Loucy (cell line): ENCODE measurements around the gene SIGLEC10.
"Not testable (repeated sequence)": the region's sequence is repeated elsewhere in the genome, so short reads cannot be mapped to it uniquely, and the experiment has no call there.

Experiments
- H2AFZ ChIP-seq: fragments of 200-600 bp; sonication (generic); 2 replicates; pipeline ENCODE4 v1.6.0; 2016; ENCODE audit warnings: antibody characterized with exemption, mild to moderate bottlenecking, low read length, moderate library complexity
- H3F3A ChIP-seq: fragments of 200-600 bp; 2 replicates; pipeline ENCODE4 v1.6.0; 2016; ENCODE audit warnings: antibody characterized with exemption, low read depth, mild to moderate bottlenecking
- H3K27me3 ChIP-seq: fragments of 200-600 bp; sonication (generic); 2 replicates; pipeline ENCODE4 v1.6.1; 2014; ENCODE audit warnings: low read length, mild to moderate bottlenecking; ENCODE audit not compliant: insufficient read depth, poor library complexity, severe bottlenecking
- H3K36me3 ChIP-seq: fragments of 200-600 bp; sonication (generic); 2 replicates; pipeline ENCODE4 v1.6.1; 2016; ENCODE audit warnings: low read length; ENCODE audit not compliant: insufficient read depth
- H3K4me1 ChIP-seq: fragments of 200-600 bp; sonication (generic); 2 replicates; pipeline ENCODE4 v1.5.1; 2014; ENCODE audit warnings: low read length, mild to moderate bottlenecking; ENCODE audit not compliant: insufficient read depth, poor library complexity, severe bottlenecking
- H3K4me2 ChIP-seq: fragments of 200-600 bp; sonication (generic); 2 replicates; pipeline ENCODE4 v1.6.0; 2014; ENCODE audit warnings: antibody characterized with exemption, low read length, low read depth, mild to moderate bottlenecking; ENCODE audit not compliant: poor library complexity, severe bottlenecking
- H3K4me3 ChIP-seq: fragments of 200-600 bp; sonication (generic); 2 replicates; pipeline ENCODE4 v1.5.1; 2014; ENCODE audit warnings: low read length, mild to moderate bottlenecking, mixed read lengths; ENCODE audit not compliant: poor library complexity, severe bottlenecking
- H3K79me2 ChIP-seq: fragments of 200-600 bp; sonication (generic); 2 replicates; pipeline ENCODE4 v1.6.1; 2014; ENCODE audit warnings: low read length; ENCODE audit not compliant: insufficient read depth
- H3K9ac ChIP-seq: fragments of 200-600 bp; sonication (generic); 2 replicates; pipeline ENCODE4 v1.6.0; 2014; ENCODE audit warnings: mild to moderate bottlenecking, low read depth, low read length, moderate library complexity; ENCODE audit not compliant: poor library complexity, severe bottlenecking
- H3K9me2 ChIP-seq: fragments of 200-600 bp; sonication (generic); replicated peaks from 2 replicates; pipeline ENCODE4 v1.6.1; 2016; ENCODE audit warnings: low read depth, low read length, mixed read lengths
- H3K9me3 ChIP-seq: fragments of 200-600 bp; sonication (generic); 2 replicates; pipeline ENCODE4 v1.6.1; 2014; ENCODE audit warnings: mild to moderate bottlenecking, antibody characterized with exemption, low read length, low read depth; ENCODE audit not compliant: insufficient read depth
- H4K20me1 ChIP-seq: fragments of 200-600 bp; sonication (generic); 2 replicates; pipeline ENCODE4 v1.6.0; 2014; ENCODE audit warnings: antibody characterized with exemption, low read length, mild to moderate bottlenecking; ENCODE audit not compliant: insufficient read depth, poor library complexity, severe bottlenecking
- EZH2phosphoT487 ChIP-seq: fragments of 200-600 bp; IDR thresholded peaks from 2 replicates; pipeline ENCODE4 v1.6.1; 2018; ENCODE audit warnings: antibody characterized with exemption, mild to moderate bottlenecking, moderate library complexity, borderline replicate concordance
- TF ChIP-seq, protein P1 (sequence below): fragments of 200-600 bp; sonication (generic); conservative IDR thresholded peaks from 2 replicates; pipeline ENCODE4 v1.5.1; 2014; ENCODE audit warnings: mild to moderate bottlenecking, antibody characterized with exemption, low read length

SIGLEC10 gene, protein sequence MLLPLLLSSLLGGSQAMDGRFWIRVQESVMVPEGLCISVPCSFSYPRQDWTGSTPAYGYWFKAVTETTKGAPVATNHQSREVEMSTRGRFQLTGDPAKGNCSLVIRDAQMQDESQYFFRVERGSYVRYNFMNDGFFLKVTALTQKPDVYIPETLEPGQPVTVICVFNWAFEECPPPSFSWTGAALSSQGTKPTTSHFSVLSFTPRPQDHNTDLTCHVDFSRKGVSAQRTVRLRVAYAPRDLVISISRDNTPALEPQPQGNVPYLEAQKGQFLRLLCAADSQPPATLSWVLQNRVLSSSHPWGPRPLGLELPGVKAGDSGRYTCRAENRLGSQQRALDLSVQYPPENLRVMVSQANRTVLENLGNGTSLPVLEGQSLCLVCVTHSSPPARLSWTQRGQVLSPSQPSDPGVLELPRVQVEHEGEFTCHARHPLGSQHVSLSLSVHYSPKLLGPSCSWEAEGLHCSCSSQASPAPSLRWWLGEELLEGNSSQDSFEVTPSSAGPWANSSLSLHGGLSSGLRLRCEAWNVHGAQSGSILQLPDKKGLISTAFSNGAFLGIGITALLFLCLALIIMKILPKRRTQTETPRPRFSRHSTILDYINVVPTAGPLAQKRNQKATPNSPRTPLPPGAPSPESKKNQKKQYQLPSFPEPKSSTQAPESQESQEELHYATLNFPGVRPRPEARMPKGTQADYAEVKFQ

DNA sequence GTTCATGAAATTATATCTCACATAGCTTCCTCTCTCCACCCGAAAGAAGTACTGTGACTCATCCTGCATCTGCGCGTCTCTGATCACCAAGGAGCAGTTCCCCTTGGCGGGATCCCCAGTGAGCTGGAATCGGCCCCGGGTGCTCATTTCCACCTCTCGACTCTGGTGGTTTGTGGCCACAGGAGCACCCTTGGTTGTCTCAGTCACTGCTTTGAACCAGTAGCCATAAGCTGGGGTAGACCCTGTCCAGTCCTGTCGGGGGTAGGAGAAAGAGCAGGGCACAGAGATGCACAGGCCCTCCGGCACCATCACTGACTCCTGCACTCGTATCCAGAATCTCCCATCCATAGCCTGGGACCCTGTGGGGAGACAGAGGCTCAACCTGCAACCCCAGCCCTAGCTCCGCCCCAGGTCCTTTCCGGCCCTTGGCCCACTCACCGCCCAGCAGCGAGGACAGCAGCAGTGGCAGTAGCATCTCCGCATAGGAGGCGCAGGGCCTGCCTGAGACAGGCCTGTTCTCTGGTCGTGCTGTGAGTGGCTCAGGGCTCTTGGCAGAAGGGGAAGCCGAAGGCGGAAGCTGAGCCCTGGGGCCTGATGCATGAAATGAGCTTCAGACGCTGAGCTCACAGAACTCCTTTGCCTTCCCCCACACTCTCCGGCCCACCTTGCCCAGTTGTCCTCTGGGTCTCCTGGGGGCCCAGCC, at the start of gene SIGLEC10:
SIGLEC10 (minus strand) TSS at position 536 of the 703 bp plus-strand sequence; CDS start at position 475, 61 bp downstream.
- no peaks in the 10 kb centered on the region for H3F3A ChIP-seq
- no peaks in the 10 kb centered on the region for H3K79me2 ChIP-seq
- TF ChIP-seq EZH2phosphoT487: no peak
- TF ChIP-seq, protein P1, sequence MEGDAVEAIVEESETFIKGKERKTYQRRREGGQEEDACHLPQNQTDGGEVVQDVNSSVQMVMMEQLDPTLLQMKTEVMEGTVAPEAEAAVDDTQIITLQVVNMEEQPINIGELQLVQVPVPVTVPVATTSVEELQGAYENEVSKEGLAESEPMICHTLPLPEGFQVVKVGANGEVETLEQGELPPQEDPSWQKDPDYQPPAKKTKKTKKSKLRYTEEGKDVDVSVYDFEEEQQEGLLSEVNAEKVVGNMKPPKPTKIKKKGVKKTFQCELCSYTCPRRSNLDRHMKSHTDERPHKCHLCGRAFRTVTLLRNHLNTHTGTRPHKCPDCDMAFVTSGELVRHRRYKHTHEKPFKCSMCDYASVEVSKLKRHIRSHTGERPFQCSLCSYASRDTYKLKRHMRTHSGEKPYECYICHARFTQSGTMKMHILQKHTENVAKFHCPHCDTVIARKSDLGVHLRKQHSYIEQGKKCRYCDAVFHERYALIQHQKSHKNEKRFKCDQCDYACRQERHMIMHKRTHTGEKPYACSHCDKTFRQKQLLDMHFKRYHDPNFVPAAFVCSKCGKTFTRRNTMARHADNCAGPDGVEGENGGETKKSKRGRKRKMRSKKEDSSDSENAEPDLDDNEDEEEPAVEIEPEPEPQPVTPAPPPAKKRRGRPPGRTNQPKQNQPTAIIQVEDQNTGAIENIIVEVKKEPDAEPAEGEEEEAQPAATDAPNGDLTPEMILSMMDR: no peak
- no peak within 1 kb of the TSS for H3K4me2 ChIP-seq
- H3K9me2 ChIP-seq: no peaks in the 10 kb centered on the region
- H3K27me3 ChIP-seq: no peaks in the 10 kb centered on the region
- H3K9me3 ChIP-seq: no peaks in the 10 kb centered on the region
- H3K4me3 ChIP-seq: no peak within 1 kb of the TSS
- no peak within 1 kb of the TSS for H3K9ac ChIP-seq
- H2AFZ ChIP-seq: no peak within 1 kb of the TSS
- no peaks in the 10 kb centered on the region for H3K36me3 ChIP-seq
- no peaks in the 10 kb centered on the region for H4K20me1 ChIP-seq
- no peaks in the 10 kb centered on the region for H3K4me1 ChIP-seq

DNA sequence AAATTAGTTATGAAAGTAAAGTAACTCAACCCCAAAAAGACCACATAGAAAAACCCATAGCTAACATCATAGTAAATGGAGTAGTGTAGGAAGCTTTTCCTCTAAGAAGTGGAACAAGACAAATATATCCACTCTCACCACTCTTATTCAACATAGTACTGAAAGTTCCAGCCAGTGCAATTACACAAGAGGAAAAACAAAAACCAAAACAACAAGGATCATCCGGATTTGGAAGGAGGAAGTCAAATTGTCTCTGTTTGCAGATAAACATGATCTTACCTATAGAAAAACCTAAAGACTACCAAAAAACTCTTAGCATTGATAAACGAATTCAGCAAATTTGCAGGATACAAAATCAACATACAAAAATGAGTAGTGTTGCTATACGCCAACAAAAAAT, 49.3 kb upstream of the SIGLEC10 start:
- Histone ChIP-seq H4K20me1 (no peaks in the 10 kb centered on the region), H2AFZ (no peak overlapping the region), H3K27me3 (no peaks in the 10 kb centered on the region), H3F3A (peaks cover 7% of the 10 kb centered on the region; the same call in 1 of the 2 replicates), H3K4me3 (peak overlapping the region; percentile 78), H3K36me3 (no peaks in the 10 kb centered on the region), H3K9me2 (no peaks in the 10 kb centered on the region), H3K9me3 (no peaks in the 10 kb centered on the region), H3K9ac (peak overlapping the region; percentile 90), H3K4me1 (peaks cover 55% of the 10 kb centered on the region), H3K79me2 (peaks cover 31% of the 10 kb centered on the region), H3K4me2 (peak overlapping the region; percentile 90)
- TF ChIP-seq, protein P1: no peak
- TF ChIP-seq EZH2phosphoT487: no peak

DNA sequence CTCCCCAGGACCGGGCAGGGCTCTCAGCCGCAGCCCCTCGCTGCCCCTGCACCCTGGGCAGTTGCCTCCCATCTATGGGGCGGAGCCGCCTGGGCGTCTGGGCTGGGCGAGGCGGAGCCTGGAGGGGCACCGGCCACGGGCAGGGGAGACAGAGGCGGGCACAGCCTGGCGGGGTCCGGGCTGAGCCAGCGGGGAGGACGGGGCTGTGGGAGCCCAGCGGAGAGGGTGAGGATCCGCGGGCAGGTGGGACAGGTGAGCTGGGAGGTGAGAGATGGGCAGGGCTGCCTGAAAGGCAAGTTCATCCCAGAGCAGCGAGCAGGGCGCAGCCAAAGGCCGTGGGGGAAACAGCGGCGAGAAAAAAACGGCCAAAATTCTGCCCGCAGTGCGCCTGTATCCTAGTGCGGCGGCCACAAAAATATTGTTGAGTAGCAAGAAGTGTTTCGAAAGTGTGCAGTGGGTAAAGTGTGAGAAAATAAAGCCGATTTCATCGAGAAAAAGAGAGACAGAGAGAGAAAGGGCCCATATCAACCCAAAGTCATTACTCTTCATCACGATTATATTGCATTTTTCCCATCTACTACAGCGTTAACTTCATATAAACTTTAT, 46.6 kb upstream of the SIGLEC10 start:
- not testable (repeated sequence) for H3K27me3 ChIP-seq, H3K36me3 ChIP-seq, H3K9me3 ChIP-seq, H3K9ac ChIP-seq, H4K20me1 ChIP-seq, H2AFZ ChIP-seq, H3K9me2 ChIP-seq
- Histone ChIP-seq H3K4me2 (peak overlapping the region; percentile 14), H3F3A (peaks cover 10% of the 10 kb centered on the region; the same call in 1 of the 2 replicates), H3K4me1 (peaks cover 69% of the 10 kb centered on the region), H3K79me2 (peaks cover 24% of the 10 kb centered on the region), H3K4me3 (peak overlapping the region; percentile 32)
